Left renal pelvis (tissue), 4 donors: ENCODE results near the gene INHA. TPM values are rescaled to one million over a fixed set of nuclear protein-coding genes. Genes with fewer than 3 reads are reported as not detected.

ENCODE experiments used
- DNase-seq, 4 donors: peaks; one replicate each; pipeline ENCODE4 v3.0.0-alpha.2; 2013; ENCODE audit warnings: low read depth in 4 of 4, low spot score in 3 of 4
- polyA plus RNA-seq, 4 donors: library from polyadenylated mRNA; unstranded; fragments of 120-200 nt; gene quantifications; one replicate each; pipeline ENCODE4 v1.2.1, GENCODE V29; 2013; ENCODE audit not compliant: insufficient read length in 4 of 4

Gene INHA
- polyA plus RNA-seq, 4 donors, result 0.86 to 1.9 (median 1.6) TPM

GRCh38 chr2:219571311-219572236 is 536 bp upstream of the INHA start, which contains the start of gene OBSL1:
TSS of gene OBSL1 (minus strand) at chr2:219571539. CDS start at chr2:219571232, 307 bp downstream.
- DNase-seq, result peak in 2 of 4 donors; percentile 66 to 83

- no peak for DNase-seq
Observed at GRCh38 chr2:219573166-219573565, 1.1 kb downstream of the INHA start.

- no peak for DNase-seq
Observed at GRCh38 chr2:219574484-219575311, 2.6 kb downstream of the INHA start.

GRCh38 chr2:219575566-219576504 is 3.7 kb downstream of the INHA start:
- no peak for DNase-seq

- no peak for DNase-seq
Observed at GRCh38 chr2:219576505-219577388, 4.6 kb downstream of the INHA start.

- no peak for DNase-seq
Observed at GRCh38 chr2:219578811-219579613, 6.9 kb downstream of the INHA start.

- DNase-seq, result no peak
Observed at GRCh38 chr2:219581346-219581745, 9.2 kb downstream of the INHA start.

- no peak for DNase-seq
Observed at GRCh38 chr2:219591091-219591490, 19.0 kb downstream of the INHA start.

- DNase-seq, result no peak
Observed at GRCh38 chr2:219592736-219593135, 20.6 kb downstream of the INHA start.

- no peak for DNase-seq
Observed at GRCh38 chr2:219593154-219593553, 21.0 kb downstream of the INHA start.

GRCh38 chr2:219595256-219595655 is 23.1 kb downstream of the INHA start:
- DNase-seq, result peak in 1 of 4 donors; percentile 61

- no peak for DNase-seq
Observed at GRCh38 chr2:219596954-219597551, 24.9 kb downstream of the INHA start.

- DNase-seq, result peak; percentile 95 to 97 (median 96)
Observed at GRCh38 chr2:219597552-219598307, 25.6 kb downstream of the INHA start, which contains the start of gene STK11IP. TSS of gene STK11IP (plus strand) at chr2:219597857. CDS start at chr2:219598120, 263 bp downstream.

GRCh38 chr2:219598308-219599078 is 26.4 kb downstream of the INHA start:
- DNase-seq, result no peak

- DNase-seq, result no peak
Observed at GRCh38 chr2:219603771-219604170, 31.7 kb downstream of the INHA start.

GRCh38 chr2:219605607-219605954 is 33.5 kb downstream of the INHA start:
- no peak for DNase-seq

- no peak for DNase-seq
Observed at GRCh38 chr2:219607931-219608330, 35.8 kb downstream of the INHA start.
